CD4-positive, alpha-beta memory T cell (primary cell): ENCODE data around the gene GPRC5C. TPM values are rescaled to one million over a fixed set of nuclear protein-coding genes. Genes with fewer than 3 reads are reported as not detected.

Experiments used
- CTCF ChIA-PET: fragments of 350-600 bp; sonication (Branson Sonifier 250); formaldehyde crosslinking; loops from one replicate; lab custom pipeline; 2021; ENCODE audit warnings: inconsistent platforms; ENCODE audit not compliant: partially characterized antibody; lab: Charles Lee
- POLR2A ChIA-PET: fragments of 350-600 bp; sonication (Branson Sonifier 250); formaldehyde crosslinking; loops from one replicate; lab custom pipeline; 2021; ENCODE audit not compliant: partially characterized antibody; lab: Charles Lee
- DNase-seq, 5 donors: peaks; one replicate each; pipeline versions ENCODE4 v3.0.0 to v3.0.0-alpha.2; 2020 to 2022; ENCODE audit warnings: mixed read lengths in 1 of 5
- H3K27ac ChIP-seq: one replicate; pipeline ENCODE4 v1.7.0; 2013; ENCODE audit warnings: low read depth, low read length
- H3K27me3 ChIP-seq: 2 replicates; pipeline ENCODE4 v1.7.0; 2013; ENCODE audit warnings: mild to moderate bottlenecking, low read length, moderate library complexity; ENCODE audit not compliant: insufficient read depth
- H3K36me3 ChIP-seq: 2 replicates; pipeline ENCODE4 v1.7.0; 2013; ENCODE audit warnings: mild to moderate bottlenecking, low read length, moderate library complexity; ENCODE audit not compliant: insufficient read depth
- H3K4me1 ChIP-seq: 2 replicates; pipeline ENCODE4 v1.7.0; 2013; ENCODE audit warnings: mild to moderate bottlenecking, low read length, moderate library complexity; ENCODE audit not compliant: insufficient read depth
- H3K4me3 ChIP-seq, 2 donors: one replicate each; pipeline ENCODE4 v1.7.0; 2013; ENCODE audit warnings: low read length in 2 of 2, mild to moderate bottlenecking in 1 of 2
- H3K9me3 ChIP-seq, 2 donors: one replicate each; pipeline ENCODE4 v1.7.0; 2013; ENCODE audit warnings: low read length in 2 of 2, control low read depth in 1 of 2; ENCODE audit not compliant: control insufficient read depth in 1 of 2
- H3K27ac Mint-ChIP-seq, 7 donors: one replicate each; pipeline ENCODE4 v1.8.0; 2020 to 2021; ENCODE audit warnings: mixed read lengths in 7 of 7, mild to moderate bottlenecking in 6 of 7, inconsistent platforms in 3 of 7, moderate library complexity in 3 of 7
- H3K27me3 Mint-ChIP-seq, 2 donors: one replicate each; pipeline ENCODE4 v1.8.0; 2020 to 2021; ENCODE audit warnings: mixed read lengths in 2 of 2
- H3K36me3 Mint-ChIP-seq, 2 donors: one replicate each; pipeline ENCODE4 v1.8.0; 2020 to 2021; ENCODE audit warnings: mixed read lengths in 2 of 2, inconsistent platforms in 1 of 2, mild to moderate bottlenecking in 1 of 2
- H3K4me1 Mint-ChIP-seq, 4 donors: one replicate each; pipeline ENCODE4 v1.8.0; 2020 to 2021; ENCODE audit warnings: mixed read lengths in 4 of 4, mild to moderate bottlenecking in 1 of 4
- H3K4me3 Mint-ChIP-seq, 8 donors: one replicate each; pipeline ENCODE4 v1.8.0; 2020 to 2021; ENCODE audit warnings: mixed read lengths in 8 of 8, mild to moderate bottlenecking in 7 of 8, moderate library complexity in 6 of 8, inconsistent platforms in 3 of 8
- H3K9me3 Mint-ChIP-seq, 8 donors: one replicate each; pipeline ENCODE4 v1.8.0; 2020 to 2021; ENCODE audit warnings: mixed read lengths in 8 of 8, mild to moderate bottlenecking in 5 of 8, inconsistent platforms in 3 of 8, moderate library complexity in 1 of 8
- intact Hi-C: fragments of 100-400 bp; cut with micrococcal nuclease; formaldehyde crosslinking; loops from one replicate; pipeline ENCODE4 v1.15.1; 2023
- polyA plus RNA-seq, 2 donors: library from polyadenylated mRNA; unstranded; fragments of 300-500 nt; fragmentation: Illumina TruSeq; gene quantifications; one replicate each; pipeline ENCODE4 v1.2.3, GENCODE V29; 2021
- total RNA-seq, 2 experiments: library from RNA; stranded (reverse); gene quantifications; one replicate each; pipeline ENCODE4 v1.2.3, GENCODE V29; 2021

The GPRC5C gene
- total and polyA plus RNA-seq, 4 experiments from 2014 or later: not detected

- peaks cover 14% of the 10 kb centered on the region for H3K4me1 ChIP-seq
Observed at GRCh38 chr17:74432766-74433391, 991 bp downstream of the GPRC5C start.

GRCh38 chr17:74433421-74434121 lies 1.7 kb downstream of the GPRC5C start:
- Histone ChIP-seq H3K9me3 (no peaks in the 10 kb centered on the region), H3K4me3 (no peak overlapping the region), H3K27ac (no peak overlapping the region), H3K36me3 (no peaks in the 10 kb centered on the region), H3K27me3 (peaks cover 23% of the 10 kb centered on the region), H3K4me1 (peaks cover 14% of the 10 kb centered on the region)
- peak overlapping the region in 1 of 8 donors; percentile 3 for H3K4me3 Mint-ChIP-seq
- intact Hi-C loops: no loop called here
- H3K36me3 Mint-ChIP-seq: no peaks in the 10 kb centered on the region
- H3K27ac Mint-ChIP-seq: no peak overlapping the region
- peaks cover 0 to 17% (median 9%) of the 10 kb centered on the region in 4 donors for H3K4me1 Mint-ChIP-seq
- POLR2A ChIA-PET: no interaction called here
- peaks cover 31 to 36% of the 10 kb centered on the region in 2 donors for H3K27me3 Mint-ChIP-seq
- CTCF ChIA-PET: no interaction called here
- peaks cover 0 to 23% (median 15%) of the 10 kb centered on the region in 8 donors for H3K9me3 Mint-ChIP-seq
- DNase-seq: no peak

More at GRCh38 chr17:74432766-74433391, 991 bp downstream of the GPRC5C start:
- Histone ChIP-seq H3K27me3 (peaks cover 23% of the 10 kb centered on the region), H3K9me3 (no peaks in the 10 kb centered on the region), H3K36me3 (no peaks in the 10 kb centered on the region), H3K4me3 (no peak overlapping the region), H3K27ac (no peak overlapping the region)
- H3K4me3 Mint-ChIP-seq: peak overlapping the region in 1 of 8 donors; percentile 20
- CTCF ChIA-PET: no interaction called here
- H3K36me3 Mint-ChIP-seq: no peaks in the 10 kb centered on the region
- intact Hi-C loops: no loop called here
- peaks cover 0 to 17% (median 9%) of the 10 kb centered on the region in 4 donors for H3K4me1 Mint-ChIP-seq
- H3K9me3 Mint-ChIP-seq: peaks cover 0 to 17% (median 9%) of the 10 kb centered on the region in 8 donors
- H3K27me3 Mint-ChIP-seq: peaks cover 31 to 36% of the 10 kb centered on the region in 2 donors
- H3K27ac Mint-ChIP-seq: no peak overlapping the region
- no peak for DNase-seq
- POLR2A ChIA-PET: no interaction called here

- no peaks in the 10 kb centered on the region for H3K9me3 ChIP-seq
- no peaks in the 10 kb centered on the region for H3K36me3 ChIP-seq
- CTCF ChIA-PET: interaction anchor here (1.8 to 3.9 kb wide), 3 partner anchors 19 to 57 kb away, joined by 4 to 34 read pairs (median 8); no protein-coding TSS in a partner anchor
- no peak overlapping the region for H3K4me3 Mint-ChIP-seq
- H3K4me1 Mint-ChIP-seq: peaks cover 0 to 9% (median 6%) of the 10 kb centered on the region in 4 donors
- no peak overlapping the region for H3K27ac Mint-ChIP-seq
- peaks cover 17% of the 10 kb centered on the region for H3K27me3 ChIP-seq
- H3K4me1 ChIP-seq: peaks cover 12% of the 10 kb centered on the region
- H3K27ac ChIP-seq: no peak overlapping the region
- peaks cover 19 to 26% of the 10 kb centered on the region in 2 donors for H3K27me3 Mint-ChIP-seq
- intact Hi-C loops: no loop called here
- peaks cover 0 to 44% (median 30%) of the 10 kb centered on the region in 8 donors for H3K9me3 Mint-ChIP-seq
- H3K4me3 ChIP-seq: no peak overlapping the region
- POLR2A ChIA-PET: interaction anchor here (0.6 kb wide), 1 partner anchor 49 kb away, joined by 3 read pairs; no protein-coding TSS in a partner anchor
- peaks cover 0 to 2% of the 10 kb centered on the region in 2 donors for H3K36me3 Mint-ChIP-seq
- no peak for DNase-seq
Observed at GRCh38 chr17:74435775-74436359, 4.0 kb downstream of the GPRC5C start.

- no peaks in the 10 kb centered on the region for H3K9me3 ChIP-seq
- H3K27ac Mint-ChIP-seq: no peak overlapping the region
- DNase-seq: no peak
- no peaks in the 10 kb centered on the region for H3K36me3 ChIP-seq
- intact Hi-C loops: loop anchor here (1.0 kb wide), 1 partner anchor 56 kb away; no protein-coding TSS in a partner anchor
- H3K27ac ChIP-seq: no peak overlapping the region
- peak overlapping the region in 1 of 8 donors; percentile 46 for H3K4me3 Mint-ChIP-seq
- H3K4me1 Mint-ChIP-seq: peaks cover 0 to 1% (median 0%) of the 10 kb centered on the region in 4 donors
- peaks cover 14 to 26% of the 10 kb centered on the region in 2 donors for H3K27me3 Mint-ChIP-seq
- H3K9me3 Mint-ChIP-seq: peaks cover 0 to 44% (median 30%) of the 10 kb centered on the region in 8 donors
- peaks cover 6% of the 10 kb centered on the region for H3K27me3 ChIP-seq
- no peak overlapping the region for H3K4me3 ChIP-seq
- H3K4me1 ChIP-seq: no peaks in the 10 kb centered on the region
- CTCF ChIA-PET: interaction anchor here (0.7 to 3.9 kb wide), 6 partner anchors 17 to 317 kb away, joined by 3 to 34 read pairs (median 4); no protein-coding TSS in a partner anchor
- peaks cover 0 to 2% of the 10 kb centered on the region in 2 donors for H3K36me3 Mint-ChIP-seq
- POLR2A ChIA-PET: interaction anchor here (1.2 kb wide), 1 partner anchor 16 kb away, joined by 4 read pairs; no protein-coding TSS in a partner anchor
Observed at GRCh38 chr17:74437702-74438101, 5.8 kb downstream of the GPRC5C start.

- ChIA-PET POLR2A (no interaction called here), CTCF (interaction anchor here (0.9 to 1.3 kb wide), 2 partner anchors 52 to 351 kb away, joined by 3 to 4 read pairs; no protein-coding TSS in a partner anchor)
- DNase-seq: no peak
- Mint-ChIP-seq H3K27me3 (peaks cover 7 to 16% of the 10 kb centered on the region in 2 donors), H3K27ac (no peak overlapping the region), H3K4me3 (peak overlapping the region in 1 of 8 donors; percentile 13), H3K4me1 (peaks cover 0 to 1% (median 0%) of the 10 kb centered on the region in 4 donors), H3K36me3 (peaks cover 0 to 2% of the 10 kb centered on the region in 2 donors), H3K9me3 (peaks cover 0 to 44% (median 30%) of the 10 kb centered on the region in 8 donors)
- Histone ChIP-seq H3K27ac (no peak overlapping the region), H3K36me3 (no peaks in the 10 kb centered on the region), H3K9me3 (no peaks in the 10 kb centered on the region), H3K4me1 (no peaks in the 10 kb centered on the region), H3K4me3 (no peak overlapping the region), H3K27me3 (no peaks in the 10 kb centered on the region)
- intact Hi-C loops: no loop called here
Observed at GRCh38 chr17:74439691-74440567, 8.0 kb downstream of the GPRC5C start.

- H3K36me3 Mint-ChIP-seq: peaks cover 0 to 2% of the 10 kb centered on the region in 2 donors
- POLR2A ChIA-PET: no interaction called here
- intact Hi-C loops: no loop called here
- DNase-seq: no peak
- Histone ChIP-seq H3K4me3 (no peak overlapping the region), H3K27ac (no peak overlapping the region), H3K27me3 (no peaks in the 10 kb centered on the region), H3K36me3 (no peaks in the 10 kb centered on the region), H3K4me1 (no peaks in the 10 kb centered on the region), H3K9me3 (no peaks in the 10 kb centered on the region)
- peaks cover 0 to 1% (median 0%) of the 10 kb centered on the region in 4 donors for H3K4me1 Mint-ChIP-seq
- peaks cover 2 to 5% of the 10 kb centered on the region in 2 donors for H3K27me3 Mint-ChIP-seq
- H3K4me3 Mint-ChIP-seq: no peak overlapping the region
- CTCF ChIA-PET: interaction anchor here (1.8 kb wide), 1 partner anchor 15 kb away, joined by 4 read pairs; no protein-coding TSS in a partner anchor
- H3K27ac Mint-ChIP-seq: no peak overlapping the region
- H3K9me3 Mint-ChIP-seq: peaks cover 0 to 40% (median 30%) of the 10 kb centered on the region in 8 donors
Observed at GRCh38 chr17:74441537-74441936, 9.6 kb downstream of the GPRC5C start.
